Cardiac fibroblast (primary cell): ENCODE results near the gene SERPINB5.
A peak's percentile ranks its signal among the peaks of the same experiment; 100 is the strongest.

Source experiments
- DNase-seq, 2 donors: peaks; one replicate each; pipeline versions ENCODE4 v3.0.0 to v3.0.0-alpha.2; 2010; ENCODE audit warnings: low read depth in 2 of 2
- H3K4me3 ChIP-seq, 2 donors: replicated peaks in 1 of 2; 1 replicate in 1 of 2; 2 replicates in 1 of 2; pipeline ENCODE4 v1.5.1; 2011; ENCODE audit warnings: low read depth in 2 of 2, low read length in 2 of 2, mild to moderate bottlenecking in 2 of 2, moderate library complexity in 1 of 2
- CTCF ChIP-seq: IDR thresholded peaks from one replicate; pipeline ENCODE4 v1.5.1; 2011; ENCODE audit warnings: low read depth, mild to moderate bottlenecking, low read length, inconsistent platforms

Gene SERPINB5

GRCh38 chr18:63476668-63477067 is at the start of gene SERPINB5:
Gene SERPINB5 (plus strand): TSS chr18:63476958. CDS start chr18:63484429, 7,471 bp downstream.
- TF ChIP-seq CTCF: no peak
- H3K4me3 ChIP-seq: no peak within 1 kb of the TSS
- DNase-seq: no peak

- no peak for DNase-seq
- H3K4me3 ChIP-seq: no peak overlapping the region
- TF ChIP-seq CTCF: no peak
Observed at GRCh38 chr18:63427558-63427957, 49.2 kb upstream of the SERPINB5 start.

DNA sequence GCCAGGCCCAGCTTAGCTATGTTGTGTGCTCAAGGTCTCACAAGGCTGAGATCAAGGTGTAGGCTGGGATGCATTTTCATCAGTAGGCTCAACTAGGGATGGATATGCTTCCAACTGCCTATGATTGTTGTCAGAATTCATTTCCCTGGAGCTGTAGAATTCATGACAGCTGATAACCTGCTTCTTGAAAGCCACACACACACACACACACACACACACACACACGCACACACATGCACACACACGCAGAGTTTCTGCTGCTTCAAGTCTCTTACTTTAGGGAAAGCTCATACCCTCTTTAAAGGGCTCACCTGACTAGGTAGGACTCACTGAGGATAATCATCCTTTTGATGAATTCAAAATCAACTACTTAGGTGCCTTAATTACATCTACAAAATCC is 46.2 kb upstream of the SERPINB5 start:
- TF ChIP-seq CTCF: no peak
- DNase-seq: no peak
- H3K4me3 ChIP-seq: no peak overlapping the region

DNA sequence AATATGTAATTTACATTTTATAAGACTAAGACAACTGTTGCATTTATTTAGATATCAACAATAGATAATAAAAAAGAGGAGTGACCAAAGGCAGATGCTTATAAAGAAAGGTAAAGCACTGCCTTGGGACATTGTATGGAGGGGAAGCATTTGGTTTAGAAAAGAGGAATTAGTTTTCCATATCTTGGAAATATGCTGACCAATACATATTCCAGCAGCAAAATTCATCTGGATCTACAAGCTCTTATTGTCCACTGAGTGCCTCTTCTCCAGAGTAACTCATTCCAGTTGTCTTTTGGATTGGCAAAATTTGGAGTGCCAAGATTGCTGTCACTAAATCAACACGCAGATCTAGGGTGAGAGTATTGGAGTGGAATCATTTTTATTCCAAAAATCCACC is 45.6 kb upstream of the SERPINB5 start:
- DNase-seq: no peak
- no peak overlapping the region for H3K4me3 ChIP-seq
- no peak for TF ChIP-seq CTCF

- peak; percentile 25 to 64 for DNase-seq
- no peak for TF ChIP-seq CTCF
- H3K4me3 ChIP-seq: no peak overlapping the region
Observed at GRCh38 chr18:63433334-63433866, 43.4 kb upstream of the SERPINB5 start.

- DNase-seq: no peak
- H3K4me3 ChIP-seq: no peak overlapping the region
- TF ChIP-seq CTCF: no peak
Observed at GRCh38 chr18:63438181-63438580, 38.6 kb upstream of the SERPINB5 start.

DNA sequence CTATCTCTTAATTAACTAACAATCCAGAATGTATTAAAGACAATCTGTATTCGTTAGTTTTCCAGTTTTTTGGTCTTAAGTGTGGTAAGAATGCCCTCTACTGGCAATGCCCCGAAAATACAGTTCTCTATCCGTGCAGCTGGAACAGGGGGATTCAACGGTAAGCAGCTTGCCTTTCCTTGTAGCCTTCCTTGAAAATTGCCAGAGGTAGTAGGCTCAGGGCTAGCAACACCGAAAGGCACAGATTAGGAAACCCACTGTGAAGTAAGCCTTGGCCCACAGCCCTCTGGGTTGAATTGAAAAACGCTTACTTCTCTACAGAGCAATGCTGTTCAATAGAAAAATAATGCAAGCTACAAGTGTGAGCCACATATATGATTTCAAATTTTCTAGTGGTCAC is 37.4 kb upstream of the SERPINB5 start:
- TF ChIP-seq CTCF: peak; percentile 78
- H3K4me3 ChIP-seq: no peak overlapping the region
- peak; percentile 79 to 80 for DNase-seq
